ENCODE data around the gene LTBP1.

- TF ChIP-seq RAD21 (IDR thresholded peaks at IDR 0.05) (no peak), CTCF (IDR thresholded peaks at IDR 0.05; ENCODE audit: low read depth, low read length, missing input control) (no peak), EGR1 (IDR thresholded peaks at IDR 0.05; ENCODE audit: low read depth in 2 of 2) (no peak), TAF1 (conservative IDR thresholded peaks at IDR 0.05) (no peak), HNF4G (IDR thresholded peaks at IDR 0.05) (no peak), REST (IDR thresholded peaks at IDR 0.05) (no peak), JUND (IDR thresholded peaks at IDR 0.05) (no peak), ZBTB33 (IDR thresholded peaks at IDR 0.05) (no peak)
Measured at GRCh38 chr2:32910883-32911598, 35.7 kb upstream of the LTBP1 start.

All from liver (tissue), 3 donors.